Right atrium auricular region (tissue), 2 donors: ENCODE results near the gene TF. TPM values are rescaled to one million over a fixed set of nuclear protein-coding genes. Genes with fewer than 3 reads are reported as not detected.

Source experiments
- DNase-seq: peaks from one replicate; pipeline ENCODE4 v3.0.0-alpha.2; 2019; ENCODE audit warnings: low spot score
- H3K27ac ChIP-seq, 2 donors: fragments of 200-600 bp; sonication (generic); 1 replicate in 1 of 2; 2 replicates in 1 of 2; pipeline ENCODE4 v1.5.1; 2016 to 2019
- H3K27me3 ChIP-seq, 2 donors: fragments of 200-600 bp; sonication (generic); one replicate each; pipeline versions ENCODE4 v1.5.1 to v1.6.0; 2017 to 2019
- H3K36me3 ChIP-seq: fragments of 200-600 bp; sonication (generic); one replicate; pipeline ENCODE4 v1.5.1; 2016
- H3K4me1 ChIP-seq, 2 donors: fragments of 200-600 bp; sonication (generic); one replicate each; pipeline versions ENCODE4 v1.5.1 to v1.6.0; 2017 to 2019
- H3K4me3 ChIP-seq, 2 donors: fragments of 200-600 bp; sonication (generic); 1 replicate in 1 of 2; 2 replicates in 1 of 2; pipeline ENCODE4 v1.5.1; 2017 to 2019; ENCODE audit warnings: mild to moderate bottlenecking in 1 of 2, moderate library complexity in 1 of 2
- H3K9me3 ChIP-seq, 2 donors: fragments of 200-600 bp; sonication (generic); one replicate each; pipeline ENCODE4 v1.5.1; 2019
- total RNA-seq, 2 donors: library from RNA; depleted of rRNA; stranded (reverse); fragments of >200 nt; gene quantifications; one replicate each; pipeline ENCODE4 v1.1.0, GENCODE V29; 2016
- TF ChIP-seq, protein P1 (sequence below), 2 donors: fragments of 200-600 bp; sonication (generic); IDR thresholded peaks; one replicate each; pipeline ENCODE4 v1.5.1; 2019; ENCODE audit warnings: antibody characterized with exemption in 2 of 2

TF gene
- total RNA-seq, 2 donors from 2014 or later = 4.1 TPM; not detected in 1

DNA sequence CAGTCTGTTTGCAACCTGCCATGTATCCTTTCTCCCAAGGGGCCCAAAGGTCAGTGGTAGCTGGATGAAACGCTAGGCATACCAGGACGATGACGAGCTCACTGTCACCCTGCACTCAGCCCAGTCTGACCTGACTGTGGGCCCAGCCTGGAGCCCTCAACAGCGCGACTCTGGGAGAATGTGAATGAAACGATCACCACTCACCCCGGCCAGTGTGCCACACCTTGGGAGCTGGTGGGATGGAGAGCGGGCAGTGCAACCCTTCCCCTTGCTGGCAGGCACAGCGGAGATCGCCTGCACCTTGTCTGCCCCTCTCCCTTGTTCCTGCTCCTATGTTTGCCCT, 86.6 kb downstream of the TF start:
- H3K36me3 ChIP-seq = peaks cover 10% of the 10 kb centered on the region

DNA sequence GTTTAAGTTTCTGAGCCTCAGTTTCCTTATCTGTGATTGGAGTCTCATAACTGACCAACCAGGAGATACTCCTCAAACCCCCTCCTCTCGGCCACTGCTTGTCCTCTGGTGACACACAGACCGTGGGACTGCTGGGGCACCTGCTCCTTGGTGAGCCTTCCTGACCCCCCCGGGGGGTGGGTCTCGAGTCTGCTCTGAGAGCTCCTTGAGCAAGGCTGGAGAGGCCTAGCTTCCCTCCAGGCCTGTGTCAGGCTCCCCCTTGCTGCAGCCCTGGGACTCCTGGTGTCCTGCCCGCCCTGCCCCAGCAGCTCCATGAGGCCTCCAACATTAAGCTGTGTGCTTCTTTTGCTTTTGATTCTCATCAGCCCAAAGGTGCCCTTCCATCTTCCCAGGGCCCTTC, 87.1 kb downstream of the TF start:
- Histone ChIP-seq H3K27me3 (no peaks in the 10 kb centered on the region), H3K4me3 (no peak overlapping the region), H3K27ac (no peak overlapping the region), H3K36me3 (peaks cover 10% of the 10 kb centered on the region), H3K9me3 (no peaks in the 10 kb centered on the region), H3K4me1 (peaks cover 0 to 10% of the 10 kb centered on the region in 2 donors)
- TF ChIP-seq, protein P1, sequence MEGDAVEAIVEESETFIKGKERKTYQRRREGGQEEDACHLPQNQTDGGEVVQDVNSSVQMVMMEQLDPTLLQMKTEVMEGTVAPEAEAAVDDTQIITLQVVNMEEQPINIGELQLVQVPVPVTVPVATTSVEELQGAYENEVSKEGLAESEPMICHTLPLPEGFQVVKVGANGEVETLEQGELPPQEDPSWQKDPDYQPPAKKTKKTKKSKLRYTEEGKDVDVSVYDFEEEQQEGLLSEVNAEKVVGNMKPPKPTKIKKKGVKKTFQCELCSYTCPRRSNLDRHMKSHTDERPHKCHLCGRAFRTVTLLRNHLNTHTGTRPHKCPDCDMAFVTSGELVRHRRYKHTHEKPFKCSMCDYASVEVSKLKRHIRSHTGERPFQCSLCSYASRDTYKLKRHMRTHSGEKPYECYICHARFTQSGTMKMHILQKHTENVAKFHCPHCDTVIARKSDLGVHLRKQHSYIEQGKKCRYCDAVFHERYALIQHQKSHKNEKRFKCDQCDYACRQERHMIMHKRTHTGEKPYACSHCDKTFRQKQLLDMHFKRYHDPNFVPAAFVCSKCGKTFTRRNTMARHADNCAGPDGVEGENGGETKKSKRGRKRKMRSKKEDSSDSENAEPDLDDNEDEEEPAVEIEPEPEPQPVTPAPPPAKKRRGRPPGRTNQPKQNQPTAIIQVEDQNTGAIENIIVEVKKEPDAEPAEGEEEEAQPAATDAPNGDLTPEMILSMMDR (IDR thresholded peaks at IDR 0.05) = no peak
- DNase-seq = no peak

More for the DNA sequence above, 86.6 kb downstream of the TF start:
- Histone ChIP-seq H3K4me1 (peaks cover 0 to 10% of the 10 kb centered on the region in 2 donors), H3K27ac (no peak overlapping the region), H3K9me3 (no peaks in the 10 kb centered on the region), H3K27me3 (no peaks in the 10 kb centered on the region), H3K4me3 (no peak overlapping the region)
- TF ChIP-seq, protein P1 (IDR thresholded peaks at IDR 0.05) = no peak
- DNase-seq = no peak

DNA sequence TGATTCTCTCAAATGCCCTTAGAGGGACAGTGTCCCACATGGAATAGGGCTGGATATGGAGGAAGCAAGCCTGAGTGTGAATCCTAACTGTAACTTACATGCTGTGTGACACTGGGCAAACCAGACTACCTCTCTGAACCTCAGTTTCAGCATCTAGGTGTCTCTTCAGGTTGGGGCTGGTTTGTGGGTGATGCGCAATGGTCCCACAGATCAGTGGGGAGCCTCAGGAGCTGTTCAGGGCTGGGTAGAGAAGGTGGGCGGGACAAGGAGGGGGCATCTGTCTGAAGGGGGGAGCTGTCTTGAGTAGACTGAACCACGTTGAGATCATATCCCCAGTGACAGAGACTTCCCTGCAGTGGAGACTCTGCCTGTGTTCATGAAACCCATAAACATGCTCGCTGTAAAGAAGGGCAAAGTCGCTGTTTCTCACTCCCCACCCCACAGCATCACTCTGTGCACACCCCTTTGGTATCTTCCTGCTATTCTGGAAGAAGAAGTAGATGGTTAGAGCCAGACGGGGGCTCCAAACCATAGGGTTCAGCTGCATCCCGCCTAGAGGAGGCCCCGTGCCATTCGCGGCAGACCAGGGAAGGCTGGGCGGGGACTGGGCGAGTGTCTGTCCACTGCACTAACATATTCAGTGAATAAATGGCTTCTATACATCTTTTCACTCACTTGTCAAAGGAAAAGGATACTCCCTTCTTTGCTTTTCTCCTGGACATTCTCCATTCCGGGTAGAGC, 87.9 kb downstream of the TF start:
- TF ChIP-seq, protein P1 (IDR thresholded peaks at IDR 0.05) = no peak
- Histone ChIP-seq H3K27me3 (no peaks in the 10 kb centered on the region), H3K4me3 (no peak overlapping the region), H3K27ac (no peak overlapping the region), H3K4me1 (peaks cover 0 to 10% of the 10 kb centered on the region in 2 donors), H3K9me3 (no peaks in the 10 kb centered on the region), H3K36me3 (peaks cover 10% of the 10 kb centered on the region)
- DNase-seq = peak; percentile 13

DNA sequence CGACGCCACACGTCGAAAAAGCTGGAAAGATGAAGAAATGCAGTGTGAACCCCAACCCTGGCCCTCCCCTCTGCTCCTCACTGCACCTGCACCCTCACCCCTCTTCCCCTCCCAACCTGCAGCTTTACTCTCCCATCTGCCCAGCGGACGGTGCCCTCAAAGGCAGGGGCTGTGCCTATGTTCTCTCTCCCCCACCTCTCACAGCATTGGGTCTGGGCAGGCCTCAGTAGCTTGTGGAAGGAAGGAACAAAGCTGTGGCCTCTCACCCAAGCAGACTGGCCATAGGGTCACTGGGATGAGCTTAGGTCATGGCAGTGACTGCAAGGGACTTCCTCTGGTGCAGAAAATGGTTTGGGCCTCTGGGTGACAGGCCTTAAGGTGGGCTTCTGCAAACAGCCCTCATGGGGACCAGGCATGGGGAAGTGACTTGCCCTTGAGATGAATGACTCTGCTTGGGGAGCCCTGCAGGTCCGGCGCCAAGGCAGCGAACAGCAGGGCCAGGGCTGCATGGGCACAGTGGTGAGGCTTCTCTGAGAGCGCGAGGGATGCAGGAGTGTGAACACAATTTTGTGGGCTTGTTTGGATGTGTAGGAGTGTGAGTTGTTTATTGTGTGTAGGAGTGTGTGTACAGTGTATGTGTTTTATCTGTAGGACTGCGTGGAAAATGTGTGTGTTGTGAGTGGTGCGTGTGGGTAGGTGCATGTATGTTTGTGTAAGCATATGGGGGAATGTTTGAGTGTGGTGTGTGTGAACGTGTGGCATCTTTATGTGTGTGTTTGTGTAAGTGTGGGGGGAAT, 88.6 kb downstream of the TF start:
- TF ChIP-seq, protein P1 (IDR thresholded peaks at IDR 0.05) = no peak
- no peaks in the 10 kb centered on the region for H3K27me3 ChIP-seq
- no peak overlapping the region for H3K4me3 ChIP-seq
- peaks cover 10% of the 10 kb centered on the region for H3K36me3 ChIP-seq
- peaks cover 0 to 6% of the 10 kb centered on the region in 2 donors for H3K4me1 ChIP-seq
- no peak overlapping the region for H3K27ac ChIP-seq
- peak; percentile 54 for DNase-seq
- H3K9me3 ChIP-seq = no peaks in the 10 kb centered on the region

DNA sequence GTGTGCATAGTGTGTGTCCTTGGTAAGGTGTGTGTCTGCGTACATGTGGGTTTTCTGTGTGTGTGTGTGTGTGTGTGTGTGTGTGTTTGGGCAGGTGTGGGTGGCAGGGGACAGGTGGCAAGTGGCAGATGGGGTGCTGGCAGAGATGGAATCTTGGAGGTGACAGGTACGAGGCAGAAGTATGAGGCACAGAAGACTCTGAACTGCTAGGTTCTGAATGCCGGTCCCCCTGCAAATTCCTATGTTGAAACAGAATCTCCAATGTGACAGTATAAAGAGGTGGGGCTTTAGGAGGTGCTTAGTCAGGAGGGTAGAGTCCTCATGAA, 89.2 kb downstream of the TF start:
- peak; percentile 7 for DNase-seq
- peaks cover 10% of the 10 kb centered on the region for H3K36me3 ChIP-seq

More for the DNA sequence above, 89.2 kb downstream of the TF start:
- H3K27ac ChIP-seq = no peak overlapping the region
- TF ChIP-seq, protein P1 (IDR thresholded peaks at IDR 0.05) = no peak
- H3K9me3 ChIP-seq = no peaks in the 10 kb centered on the region
- no peak overlapping the region for H3K4me3 ChIP-seq
- H3K4me1 ChIP-seq = peaks cover 0 to under 1% of the 10 kb centered on the region in 2 donors
- H3K27me3 ChIP-seq = no peaks in the 10 kb centered on the region
